BE2C (cell line): Measurements from ENCODE around the gene KIF9.
"Not testable (repeated sequence)": the region's sequence is repeated elsewhere in the genome, so short reads cannot be mapped to it uniquely, and the experiment has no call there.

ENCODE experiments used
- DNase-seq: peaks from one replicate; pipeline ENCODE4 v3.0.0-alpha.2; 2020
- H3K27me3 ChIP-seq: fragments of 250-450 bp; sonication (Bioruptor Pico); 2 replicates; pipeline ENCODE4 v1.5.1; 2020; ENCODE audit warnings: mild to moderate bottlenecking
- H3K36me3 ChIP-seq: fragments of 250-450 bp; sonication (Bioruptor Pico); 2 replicates; pipeline ENCODE4 v1.5.1; 2020; ENCODE audit warnings: mild to moderate bottlenecking
- H3K4me1 ChIP-seq: fragments of 250-450 bp; sonication (Bioruptor Pico); 2 replicates; pipeline ENCODE4 v1.5.1; 2020
- H3K4me3 ChIP-seq: 2 replicates; pipeline ENCODE4 v1.5.1; 2011; ENCODE audit warnings: low read depth, low read length
- H3K9me3 ChIP-seq: fragments of 250-450 bp; sonication (Bioruptor Pico); 2 replicates; pipeline ENCODE4 v1.5.1; 2020
- TF ChIP-seq, protein P1 (sequence below): IDR thresholded peaks from 2 replicates; pipeline ENCODE4 v1.5.1; 2012; ENCODE audit warnings: mild to moderate bottlenecking, low read depth, low read length

Gene KIF9

DNA sequence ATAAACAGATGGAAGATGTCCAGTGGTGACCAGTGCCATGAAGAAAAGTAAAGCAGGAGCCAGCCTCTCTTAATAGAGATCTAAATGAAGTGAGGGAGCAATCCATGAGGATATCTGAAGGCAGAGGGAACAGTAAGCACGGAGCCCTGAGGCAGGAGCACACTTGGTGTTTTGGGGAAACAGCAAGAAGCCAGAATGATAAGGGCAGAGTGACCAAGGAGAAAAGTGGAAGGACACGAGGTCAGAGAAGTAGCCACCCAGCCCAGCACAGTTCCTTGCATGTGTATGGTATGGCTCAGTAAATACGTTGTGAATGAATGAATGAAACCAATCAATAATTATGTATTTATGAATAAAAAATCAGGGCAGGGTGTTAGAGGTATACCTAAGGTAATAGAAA, 11.8 kb upstream of the KIF9 start:
- no peaks in the 10 kb centered on the region for H3K36me3 ChIP-seq
- TF ChIP-seq, protein P1, sequence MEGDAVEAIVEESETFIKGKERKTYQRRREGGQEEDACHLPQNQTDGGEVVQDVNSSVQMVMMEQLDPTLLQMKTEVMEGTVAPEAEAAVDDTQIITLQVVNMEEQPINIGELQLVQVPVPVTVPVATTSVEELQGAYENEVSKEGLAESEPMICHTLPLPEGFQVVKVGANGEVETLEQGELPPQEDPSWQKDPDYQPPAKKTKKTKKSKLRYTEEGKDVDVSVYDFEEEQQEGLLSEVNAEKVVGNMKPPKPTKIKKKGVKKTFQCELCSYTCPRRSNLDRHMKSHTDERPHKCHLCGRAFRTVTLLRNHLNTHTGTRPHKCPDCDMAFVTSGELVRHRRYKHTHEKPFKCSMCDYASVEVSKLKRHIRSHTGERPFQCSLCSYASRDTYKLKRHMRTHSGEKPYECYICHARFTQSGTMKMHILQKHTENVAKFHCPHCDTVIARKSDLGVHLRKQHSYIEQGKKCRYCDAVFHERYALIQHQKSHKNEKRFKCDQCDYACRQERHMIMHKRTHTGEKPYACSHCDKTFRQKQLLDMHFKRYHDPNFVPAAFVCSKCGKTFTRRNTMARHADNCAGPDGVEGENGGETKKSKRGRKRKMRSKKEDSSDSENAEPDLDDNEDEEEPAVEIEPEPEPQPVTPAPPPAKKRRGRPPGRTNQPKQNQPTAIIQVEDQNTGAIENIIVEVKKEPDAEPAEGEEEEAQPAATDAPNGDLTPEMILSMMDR, result no peak
- H3K27me3 ChIP-seq, result no peaks in the 10 kb centered on the region
- H3K4me3 ChIP-seq, result no peak overlapping the region
- H3K9me3 ChIP-seq, result no peaks in the 10 kb centered on the region
- no peaks in the 10 kb centered on the region for H3K4me1 ChIP-seq
- DNase-seq, result no peak

DNA sequence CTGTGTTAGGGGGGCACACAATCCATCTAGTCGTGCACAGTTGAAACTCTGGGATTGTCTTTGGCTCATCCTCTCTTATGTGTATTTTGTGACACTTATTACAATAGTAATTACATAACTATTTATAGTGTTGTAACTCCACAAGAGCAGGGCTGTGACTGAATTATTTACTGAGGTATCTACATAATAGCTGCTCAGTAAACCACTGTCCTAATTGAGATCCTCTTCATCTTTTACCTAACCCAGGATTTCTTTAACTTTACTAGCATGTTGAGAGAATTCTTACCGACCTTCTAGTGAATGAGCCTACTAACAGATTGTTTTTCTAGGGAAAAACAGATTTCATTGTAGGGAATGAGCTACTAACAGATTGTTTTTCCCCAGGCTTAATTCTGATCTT, 11.2 kb upstream of the KIF9 start:
- no peak for DNase-seq
- no peaks in the 10 kb centered on the region for H3K4me1 ChIP-seq
- no peaks in the 10 kb centered on the region for H3K36me3 ChIP-seq
- no peaks in the 10 kb centered on the region for H3K9me3 ChIP-seq
- H3K4me3 ChIP-seq, result no peak overlapping the region
- H3K27me3 ChIP-seq, result no peaks in the 10 kb centered on the region
- TF ChIP-seq, protein P1, result no peak

DNA sequence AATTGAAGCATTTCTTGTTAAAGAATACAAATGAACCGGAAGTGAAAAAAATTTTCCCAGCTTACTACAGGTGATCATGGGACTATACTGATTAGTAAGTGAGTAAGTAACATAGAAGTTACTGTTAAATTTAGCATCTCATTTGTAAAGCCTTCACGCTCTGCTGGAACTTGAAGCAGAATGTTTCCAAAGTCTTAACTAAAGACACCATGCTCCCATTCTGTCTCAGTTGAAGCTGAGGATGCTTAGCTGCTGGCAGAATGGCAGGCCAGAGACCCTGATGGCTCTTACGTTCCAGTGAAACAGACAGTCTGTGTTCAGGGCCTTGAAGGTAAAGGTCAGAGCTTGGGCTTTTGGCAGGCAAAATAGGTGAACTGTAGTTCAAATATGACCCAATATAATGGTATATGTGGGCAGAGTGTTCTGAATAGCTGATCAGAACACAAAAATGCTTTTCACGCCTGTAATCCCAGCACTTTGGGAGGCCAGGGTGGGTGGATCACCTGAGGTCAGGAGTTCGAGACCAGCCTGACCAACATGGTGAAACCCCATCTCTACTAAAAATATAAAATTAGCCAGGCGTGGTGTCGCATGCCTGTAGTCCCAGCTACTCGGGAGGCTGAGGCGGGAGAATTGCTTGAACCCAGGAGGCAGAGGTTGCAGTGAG, 9.3 kb upstream of the KIF9 start:
- H3K36me3 ChIP-seq, H3K4me1 ChIP-seq, DNase-seq, H3K27me3 ChIP-seq, H3K9me3 ChIP-seq, H3K4me3 ChIP-seq: not testable (repeated sequence)

DNA sequence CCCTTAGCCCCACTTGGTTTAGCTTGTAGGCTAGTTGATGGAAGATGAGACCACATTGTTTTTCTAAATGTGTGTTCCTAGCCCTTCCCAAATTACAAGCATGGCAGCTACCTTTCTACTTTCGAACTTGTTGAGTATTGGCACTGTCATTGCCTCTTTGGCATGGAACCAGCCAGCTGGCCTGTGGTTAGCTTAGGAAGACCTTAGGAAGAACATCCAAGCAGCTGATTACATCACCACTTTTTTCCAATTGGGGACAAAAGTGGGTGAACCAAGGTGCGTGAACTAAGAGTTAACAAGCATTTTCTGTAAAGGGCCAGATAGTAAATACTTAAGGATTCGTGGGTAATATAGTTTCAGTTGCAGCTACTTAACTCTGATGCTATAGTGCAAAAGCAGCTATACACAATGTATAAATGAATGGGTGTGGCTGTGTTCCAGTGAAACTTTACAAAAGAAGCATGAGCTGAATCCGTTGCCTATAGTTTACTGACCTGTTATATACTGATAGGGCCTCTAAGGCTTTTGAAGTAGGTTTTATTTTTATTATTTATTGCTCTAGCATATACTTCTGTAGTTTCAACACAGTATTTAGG, 8.7 kb upstream of the KIF9 start:
- TF ChIP-seq, protein P1, result no peak
- Histone ChIP-seq H3K4me1 (no peaks in the 10 kb centered on the region), H3K4me3 (no peak overlapping the region)

DNA sequence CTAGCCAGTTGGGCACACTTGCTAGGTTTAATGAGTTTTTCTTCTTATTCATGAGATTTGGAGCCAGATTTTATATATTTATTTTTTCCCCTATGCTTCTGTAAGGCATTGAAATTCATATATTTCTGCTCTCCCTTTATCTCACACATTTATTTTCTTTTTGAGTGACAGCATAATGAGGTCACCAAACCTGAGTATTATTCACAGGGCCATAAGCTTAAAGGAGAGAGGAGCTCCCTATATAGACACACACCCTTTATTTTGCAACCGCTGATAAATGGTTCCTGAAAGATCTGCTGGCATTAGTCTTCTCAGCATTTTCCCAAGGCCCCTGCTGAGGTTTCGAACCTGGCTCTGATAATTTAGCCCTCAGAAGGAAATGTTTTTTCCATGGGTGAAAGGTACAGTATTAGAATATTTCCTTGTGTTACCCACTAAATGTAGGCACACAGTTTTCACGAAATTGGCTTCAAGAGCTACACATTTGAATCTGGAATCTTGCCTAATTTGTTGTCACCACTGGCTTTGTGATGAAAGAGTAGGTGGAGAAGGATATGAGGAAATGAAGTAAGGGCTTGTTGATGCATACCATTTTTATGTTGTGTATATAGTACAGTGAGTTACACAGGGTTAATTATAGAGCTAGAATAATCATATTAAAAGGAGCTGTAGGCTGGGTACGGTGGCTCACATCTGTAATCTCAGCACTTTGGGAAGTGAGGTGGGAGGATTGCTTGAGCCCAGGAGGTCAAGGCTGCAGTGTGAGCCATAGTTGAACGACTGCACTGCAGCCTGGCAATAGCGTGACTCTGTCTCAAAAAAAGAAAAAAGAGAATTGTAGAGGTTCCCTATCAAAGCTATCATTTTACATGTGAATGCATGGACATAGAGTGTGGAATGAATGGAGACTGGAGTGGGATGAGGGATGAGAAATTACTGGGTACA, 6.6 kb upstream of the KIF9 start:
- TF ChIP-seq, protein P1, result no peak
- H3K27me3 ChIP-seq, result no peaks in the 10 kb centered on the region
- no peaks in the 10 kb centered on the region for H3K9me3 ChIP-seq
- no peak for DNase-seq
- H3K36me3 ChIP-seq, result no peaks in the 10 kb centered on the region
- H3K4me1 ChIP-seq, result no peaks in the 10 kb centered on the region
- H3K4me3 ChIP-seq, result no peak overlapping the region

More for the DNA sequence above, 8.7 kb upstream of the KIF9 start:
- H3K27me3 ChIP-seq, result no peaks in the 10 kb centered on the region
- no peaks in the 10 kb centered on the region for H3K36me3 ChIP-seq
- no peaks in the 10 kb centered on the region for H3K9me3 ChIP-seq
- no peak for DNase-seq

DNA sequence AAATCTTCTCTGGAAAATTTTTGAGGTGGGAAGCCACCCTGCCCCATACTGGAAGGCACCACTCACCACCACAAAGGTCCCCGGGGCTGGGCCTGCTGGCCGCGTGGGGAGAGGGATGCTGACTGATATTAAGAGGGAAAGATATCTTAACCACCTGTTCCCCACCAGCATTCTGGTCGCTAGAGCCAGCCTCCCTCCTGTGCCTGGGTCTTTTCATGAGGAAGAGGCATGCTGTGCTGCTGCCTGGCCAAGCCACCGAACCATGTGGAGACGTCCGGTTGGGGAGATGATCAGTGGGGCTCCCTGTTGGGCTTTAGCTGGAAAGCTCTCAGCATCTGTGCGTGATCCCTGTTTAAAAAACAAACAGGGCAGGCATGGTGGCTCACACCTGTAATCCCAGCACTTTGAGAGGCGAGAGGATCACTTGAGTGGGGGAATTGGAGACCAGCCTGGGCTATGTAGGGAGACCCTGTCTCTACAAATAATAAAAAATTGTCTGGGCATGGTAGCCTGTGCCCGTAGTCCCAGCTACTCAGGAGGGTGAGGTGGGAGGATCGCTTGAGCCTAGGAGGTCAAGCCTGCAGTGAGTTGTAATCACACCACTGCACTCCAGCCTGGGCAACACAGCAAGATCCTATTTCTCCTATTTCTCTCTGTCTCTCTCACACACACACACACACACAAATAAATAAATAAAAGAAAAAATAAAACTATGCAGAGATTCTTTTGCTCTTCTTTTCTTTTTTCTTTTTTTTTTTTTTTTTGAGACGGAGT, 1.2 kb upstream of the KIF9 start:
- Histone ChIP-seq H3K4me3 (peak overlapping the region; percentile 75), H3K27me3 (no peaks in the 10 kb centered on the region), H3K36me3 (no peaks in the 10 kb centered on the region), H3K9me3 (no peaks in the 10 kb centered on the region), H3K4me1 (no peaks in the 10 kb centered on the region)
- DNase-seq, result peak; percentile 11
- TF ChIP-seq, protein P1, result no peak
